Activated T-cell treated with anti-CD3 and anti-CD28 coated beads, Interleukin-2, amount 50 U/mL, for 72 hours (primary cell): ENCODE measurements around the gene PCID2. TPM values are rescaled to one million over a fixed set of nuclear protein-coding genes. Genes with fewer than 3 reads are reported as not detected.

Experiments used
- ATAC-seq, 2 donors: fragments of 150-1000 bp; cut with Tn5 transposase; replicated peaks in 1 of 2; 2 replicates each; pipeline ENCODE4 v1.10.0; 2021; ENCODE audit warnings: moderate library complexity in 2 of 2, mild to moderate bottlenecking in 1 of 2
- DNase-seq, 2 donors: peaks; one replicate each; pipeline ENCODE4 v3.0.0; 2021 to 2022; ENCODE audit warnings: mixed read lengths in 1 of 2
- H3K27ac Mint-ChIP-seq: one replicate; pipeline ENCODE4 v1.8.0; 2022; ENCODE audit warnings: mild to moderate bottlenecking, moderate library complexity, mixed read lengths
- H3K27me3 Mint-ChIP-seq: one replicate; pipeline ENCODE4 v1.8.0; 2022; ENCODE audit warnings: low read depth, mixed read lengths
- H3K36me3 Mint-ChIP-seq, 2 donors: one replicate each; pipeline ENCODE4 v1.8.0; 2022; ENCODE audit warnings: mixed read lengths in 2 of 2, mild to moderate bottlenecking in 1 of 2; ENCODE audit not compliant: insufficient read depth in 2 of 2
- H3K4me1 Mint-ChIP-seq: one replicate; pipeline ENCODE4 v1.8.0; 2022; ENCODE audit warnings: low read depth, mixed read lengths
- H3K4me3 Mint-ChIP-seq, 2 donors: one replicate each; pipeline ENCODE4 v1.8.0; 2022; ENCODE audit warnings: mild to moderate bottlenecking in 2 of 2, mixed read lengths in 2 of 2, moderate library complexity in 2 of 2
- H3K9me3 Mint-ChIP-seq, 2 donors: one replicate each; pipeline ENCODE4 v1.8.0; 2022; ENCODE audit warnings: mixed read lengths in 2 of 2
- total RNA-seq, 2 donors: library from RNA; stranded (reverse); gene quantifications; one replicate each; pipeline ENCODE4 v1.2.3, GENCODE V29; 2022

PCID2 gene
- total RNA-seq, 2 donors from 2014 or later, result 76.8 to 83.1 TPM

DNA sequence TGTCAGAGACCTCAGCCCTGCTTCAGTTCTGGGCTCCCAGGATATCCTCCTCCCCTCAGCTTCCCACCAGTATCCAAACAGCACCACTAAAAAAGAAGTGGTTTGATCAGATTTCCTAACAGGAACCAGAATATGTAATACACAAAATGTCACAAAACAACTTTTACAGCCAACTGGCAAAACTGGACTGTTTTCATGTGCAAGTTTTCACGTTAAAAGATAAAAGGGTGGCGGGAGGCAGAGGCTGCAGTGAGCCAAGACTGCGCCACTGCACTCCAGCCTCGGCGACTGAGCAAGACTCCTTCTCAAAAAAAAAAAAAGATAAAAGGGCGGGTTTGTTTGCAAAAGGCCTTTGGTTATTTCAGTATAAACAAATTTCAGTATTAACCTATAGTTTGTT, 13.1 kb downstream of the PCID2 start:
- no peak overlapping the region for H3K27ac Mint-ChIP-seq
- no peak for ATAC-seq
- H3K36me3 Mint-ChIP-seq, result peaks cover 5 to 11% of the 10 kb centered on the region in 2 donors
- no peak for DNase-seq
- H3K9me3 Mint-ChIP-seq, result no peaks in the 10 kb centered on the region
- H3K27me3 Mint-ChIP-seq, result no peaks in the 10 kb centered on the region
- no peaks in the 10 kb centered on the region for H3K4me1 Mint-ChIP-seq
- no peak overlapping the region for H3K4me3 Mint-ChIP-seq

GRCh38 chr13:113192902-113193301, 15.6 kb downstream of the PCID2 start:
- H3K9me3 Mint-ChIP-seq, result no peaks in the 10 kb centered on the region
- peaks cover 6% of the 10 kb centered on the region for H3K4me1 Mint-ChIP-seq
- H3K27ac Mint-ChIP-seq, result no peak overlapping the region
- ATAC-seq, result no peak
- H3K27me3 Mint-ChIP-seq, result no peaks in the 10 kb centered on the region
- no peak for DNase-seq
- H3K36me3 Mint-ChIP-seq, result peaks cover 11 to 30% of the 10 kb centered on the region in 2 donors
- H3K4me3 Mint-ChIP-seq, result no peak overlapping the region

- Mint-ChIP-seq H3K4me3 (no peak overlapping the region), H3K27me3 (no peaks in the 10 kb centered on the region), H3K36me3 (peaks cover 15 to 28% of the 10 kb centered on the region in 2 donors), H3K4me1 (peaks cover 13% of the 10 kb centered on the region), H3K27ac (no peak overlapping the region), H3K9me3 (no peaks in the 10 kb centered on the region)
- DNase-seq (no peak), ATAC-seq (no peak)
These were observed 16.2 kb downstream of the PCID2 start for GRCh38 chr13:113192279-113192678.

DNA sequence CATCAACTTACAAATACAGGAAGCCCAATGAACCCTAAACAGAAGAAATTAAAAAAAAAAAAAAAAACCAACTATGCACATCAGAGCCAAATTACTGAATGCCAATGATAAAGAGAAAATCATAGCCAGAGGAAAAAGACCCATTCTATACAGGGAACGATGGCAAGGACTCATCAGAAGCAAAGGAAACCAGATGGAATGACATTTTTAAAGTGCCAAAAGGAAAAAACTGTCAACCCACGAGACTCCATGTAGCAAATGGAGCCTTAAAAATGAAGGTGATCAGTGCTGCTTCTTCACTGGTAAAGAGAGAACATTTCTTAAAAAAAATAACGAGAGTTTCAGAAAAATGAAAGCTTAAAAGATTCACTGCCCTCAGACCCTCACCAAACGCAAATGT, 18.3 kb downstream of the PCID2 start:
- peaks cover 31% of the 10 kb centered on the region for H3K4me1 Mint-ChIP-seq
- H3K27me3 Mint-ChIP-seq, result no peaks in the 10 kb centered on the region
- ATAC-seq (no peak), DNase-seq (no peak)
- no peak overlapping the region for H3K4me3 Mint-ChIP-seq
- no peak overlapping the region for H3K27ac Mint-ChIP-seq
- no peaks in the 10 kb centered on the region for H3K9me3 Mint-ChIP-seq
- H3K36me3 Mint-ChIP-seq, result peaks cover 11 to 26% of the 10 kb centered on the region in 2 donors

DNA sequence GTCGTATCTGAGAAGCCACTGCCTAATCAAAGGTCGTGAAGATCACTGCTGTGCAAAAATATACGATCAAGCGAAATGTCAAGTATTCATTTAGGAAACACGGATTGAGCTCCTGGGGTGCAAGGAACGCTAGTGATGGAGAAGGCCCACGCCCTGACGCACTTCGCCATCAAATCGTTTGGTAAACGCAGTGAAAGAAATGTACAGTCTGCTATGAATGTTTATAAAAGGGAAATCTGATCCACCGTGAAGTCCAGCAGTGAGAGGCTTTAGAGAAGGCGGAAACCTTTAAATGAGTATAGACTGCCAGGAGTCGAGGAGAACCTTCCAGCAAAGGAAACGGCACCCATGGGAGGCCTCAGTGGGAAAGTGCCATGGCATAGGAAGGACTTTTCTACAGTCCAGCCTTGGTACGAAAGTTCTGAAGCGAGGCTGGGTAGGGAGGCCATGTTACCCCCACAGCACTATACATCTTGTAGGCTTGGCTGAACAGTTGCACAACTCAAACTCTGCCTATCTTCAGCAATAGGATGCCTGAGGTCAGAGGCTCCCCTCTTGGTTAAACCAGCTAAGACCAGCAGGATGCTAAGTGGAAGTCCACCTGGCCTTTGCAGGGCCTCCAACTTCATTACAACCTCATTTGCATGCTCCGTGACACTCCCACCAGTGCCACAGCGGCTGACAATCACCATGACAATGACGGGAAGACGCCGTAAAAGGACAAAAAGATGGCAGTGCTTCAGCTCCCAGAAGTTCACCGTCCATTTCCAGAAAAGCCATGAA, 20.4 kb downstream of the PCID2 start:
- Mint-ChIP-seq H3K4me3 (no peak overlapping the region), H3K4me1 (peaks cover 36% of the 10 kb centered on the region), H3K36me3 (peaks cover 14 to 31% of the 10 kb centered on the region in 2 donors), H3K27me3 (no peaks in the 10 kb centered on the region), H3K27ac (no peak overlapping the region), H3K9me3 (no peaks in the 10 kb centered on the region)
- no peak for ATAC-seq
- DNase-seq, result no peak

DNA sequence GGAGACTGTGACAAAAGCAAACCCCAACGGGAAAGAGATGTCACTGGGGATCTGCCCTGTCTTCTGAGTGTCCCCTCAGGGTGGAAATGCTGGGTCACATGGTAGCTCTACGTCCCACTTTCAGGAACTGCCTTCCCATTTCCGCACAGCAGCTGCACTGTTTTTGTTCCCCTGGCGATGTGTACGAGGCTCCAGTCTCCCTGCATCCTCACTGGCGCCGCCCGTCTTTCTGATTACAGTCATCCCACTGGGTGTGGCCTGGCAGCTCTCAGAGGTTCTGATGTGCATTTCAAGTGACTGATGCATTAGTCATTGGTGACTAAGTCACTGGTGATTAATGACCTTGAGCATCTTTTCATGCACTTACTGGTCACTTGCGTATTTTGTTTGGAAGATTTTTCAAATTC, 21.2 kb downstream of the PCID2 start:
- H3K36me3 Mint-ChIP-seq, result peaks cover 14 to 34% of the 10 kb centered on the region in 2 donors

GRCh38 chr13:113186061-113186900, 22.2 kb downstream of the PCID2 start:
- DNase-seq (no peak), ATAC-seq (peak; percentile 64 to 70)
- Mint-ChIP-seq H3K27ac (peak overlapping the region; percentile 84), H3K4me3 (peak overlapping the region; percentile 49 to 66), H3K36me3 (peaks cover 14 to 35% of the 10 kb centered on the region in 2 donors), H3K27me3 (no peaks in the 10 kb centered on the region), H3K4me1 (peaks cover 36% of the 10 kb centered on the region), H3K9me3 (no peaks in the 10 kb centered on the region)

More for the DNA sequence above, 21.2 kb downstream of the PCID2 start:
- Mint-ChIP-seq H3K4me3 (peak overlapping the region; percentile 53 to 57), H3K4me1 (peaks cover 36% of the 10 kb centered on the region), H3K27ac (peak overlapping the region; percentile 24), H3K27me3 (no peaks in the 10 kb centered on the region), H3K9me3 (no peaks in the 10 kb centered on the region)
- ATAC-seq, result peak; percentile 91 to 94
- peak; percentile 57 to 71 for DNase-seq

DNA sequence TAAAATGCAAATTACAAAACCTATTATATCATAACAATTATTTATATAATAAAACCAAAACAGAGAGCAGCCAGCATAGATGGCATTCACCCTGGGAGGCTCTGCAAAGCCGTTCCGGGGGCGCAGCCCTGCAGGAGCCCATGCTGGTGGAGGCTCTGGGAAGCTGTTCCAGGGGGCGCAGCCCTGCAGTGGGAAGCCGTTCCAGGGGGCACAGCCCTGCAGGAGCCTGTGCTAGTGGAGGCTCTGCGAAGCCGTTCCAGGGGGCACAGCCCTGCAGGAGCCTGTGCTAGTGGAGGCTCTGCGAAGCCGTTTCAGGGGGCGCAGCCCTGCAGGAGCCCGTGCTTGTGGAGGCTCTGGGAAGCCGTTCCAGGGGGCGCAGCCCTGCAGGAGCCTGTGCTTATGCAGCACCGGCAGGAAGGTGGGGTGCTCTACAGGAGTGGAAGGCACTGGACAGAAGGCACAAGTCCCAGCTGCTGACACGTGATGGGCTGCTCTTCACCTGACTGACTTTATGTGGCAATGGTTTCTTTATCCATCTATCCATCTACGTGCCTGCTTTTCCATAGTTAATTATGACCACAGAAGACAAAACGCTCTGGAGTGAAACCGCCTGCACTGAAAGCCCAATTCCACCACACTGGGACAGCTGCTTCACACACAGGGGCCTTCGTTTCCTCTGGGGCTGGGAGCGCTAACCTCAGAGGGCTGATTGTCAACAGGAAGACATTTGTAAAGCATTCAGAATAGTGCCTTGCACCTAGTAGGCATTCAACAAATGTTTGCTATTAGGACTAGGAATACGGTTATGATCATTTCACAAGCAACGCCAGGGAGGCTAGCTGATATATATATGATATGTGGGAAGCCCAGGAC, 23.7 kb downstream of the PCID2 start:
- H3K4me1 Mint-ChIP-seq, result peaks cover 36% of the 10 kb centered on the region
- H3K36me3 Mint-ChIP-seq, result peaks cover 16 to 37% of the 10 kb centered on the region in 2 donors
- no peak for DNase-seq
- no peaks in the 10 kb centered on the region for H3K9me3 Mint-ChIP-seq
- no peaks in the 10 kb centered on the region for H3K27me3 Mint-ChIP-seq
- H3K27ac Mint-ChIP-seq, result peak overlapping the region; percentile 87
- ATAC-seq, result no peak
- H3K4me3 Mint-ChIP-seq, result peak overlapping the region; percentile 52 to 62

DNA sequence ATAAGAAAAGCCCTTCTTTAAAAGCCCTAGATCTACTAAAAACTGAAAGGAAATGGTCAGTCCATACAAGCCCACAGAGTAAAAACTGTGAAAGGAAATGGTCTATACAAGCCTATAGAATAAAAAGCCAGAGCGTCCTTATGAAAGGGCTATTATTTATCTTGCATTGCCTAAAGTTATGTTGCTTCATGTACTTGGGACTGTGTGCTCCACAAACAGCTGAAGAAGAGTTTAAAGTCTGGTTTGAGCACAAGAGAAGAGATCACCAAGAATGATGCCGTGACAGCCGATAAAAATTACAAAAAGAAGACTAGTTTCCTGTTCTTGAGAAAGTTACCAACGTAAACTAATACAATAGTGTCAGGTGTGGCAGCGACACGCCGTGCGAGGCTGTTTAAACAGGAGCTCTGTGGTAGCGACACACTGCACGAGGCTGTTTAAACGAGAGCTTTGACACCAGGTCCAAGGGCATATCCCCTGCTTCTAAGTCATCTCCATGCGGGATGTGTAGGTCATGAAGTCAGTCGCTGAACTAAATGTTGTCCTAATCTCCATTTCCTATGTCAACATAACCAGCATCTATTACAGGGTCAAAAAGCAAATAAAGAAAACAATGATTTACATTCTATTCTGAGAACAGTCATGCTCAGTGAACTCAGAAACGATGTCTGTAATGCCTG, 24.9 kb downstream of the PCID2 start:
- Mint-ChIP-seq H3K4me3 (no peak overlapping the region), H3K36me3 (peaks cover 18 to 36% of the 10 kb centered on the region in 2 donors), H3K9me3 (no peaks in the 10 kb centered on the region), H3K4me1 (peaks cover 36% of the 10 kb centered on the region), H3K27me3 (no peaks in the 10 kb centered on the region), H3K27ac (no peak overlapping the region)
- ATAC-seq, result no peak
- DNase-seq, result no peak

DNA sequence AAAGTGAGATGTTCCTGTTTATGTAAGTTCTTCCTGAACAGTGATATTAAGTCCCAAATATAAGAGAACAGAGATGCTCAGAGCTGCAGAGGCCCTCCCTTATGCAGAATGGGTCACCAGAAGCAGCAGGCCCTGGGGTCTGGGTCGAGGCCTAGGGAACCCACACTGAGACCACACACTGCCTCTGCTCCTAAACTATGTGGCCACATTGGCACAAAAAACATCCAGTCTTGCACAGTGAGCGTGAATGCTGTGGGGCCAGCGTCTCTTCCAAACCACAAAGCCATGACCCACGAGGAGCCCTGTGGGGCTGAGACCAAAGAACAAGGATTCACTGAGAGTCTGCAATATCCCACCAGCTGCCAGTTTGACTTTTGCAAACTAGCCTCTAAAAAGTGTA, 26.4 kb downstream of the PCID2 start:
- Mint-ChIP-seq H3K27ac (peak overlapping the region; percentile 54), H3K36me3 (peaks cover 9 to 36% of the 10 kb centered on the region in 2 donors), H3K9me3 (no peaks in the 10 kb centered on the region), H3K4me1 (peaks cover 21% of the 10 kb centered on the region), H3K27me3 (no peaks in the 10 kb centered on the region), H3K4me3 (no peak overlapping the region)
- DNase-seq (no peak), ATAC-seq (no peak)

DNA sequence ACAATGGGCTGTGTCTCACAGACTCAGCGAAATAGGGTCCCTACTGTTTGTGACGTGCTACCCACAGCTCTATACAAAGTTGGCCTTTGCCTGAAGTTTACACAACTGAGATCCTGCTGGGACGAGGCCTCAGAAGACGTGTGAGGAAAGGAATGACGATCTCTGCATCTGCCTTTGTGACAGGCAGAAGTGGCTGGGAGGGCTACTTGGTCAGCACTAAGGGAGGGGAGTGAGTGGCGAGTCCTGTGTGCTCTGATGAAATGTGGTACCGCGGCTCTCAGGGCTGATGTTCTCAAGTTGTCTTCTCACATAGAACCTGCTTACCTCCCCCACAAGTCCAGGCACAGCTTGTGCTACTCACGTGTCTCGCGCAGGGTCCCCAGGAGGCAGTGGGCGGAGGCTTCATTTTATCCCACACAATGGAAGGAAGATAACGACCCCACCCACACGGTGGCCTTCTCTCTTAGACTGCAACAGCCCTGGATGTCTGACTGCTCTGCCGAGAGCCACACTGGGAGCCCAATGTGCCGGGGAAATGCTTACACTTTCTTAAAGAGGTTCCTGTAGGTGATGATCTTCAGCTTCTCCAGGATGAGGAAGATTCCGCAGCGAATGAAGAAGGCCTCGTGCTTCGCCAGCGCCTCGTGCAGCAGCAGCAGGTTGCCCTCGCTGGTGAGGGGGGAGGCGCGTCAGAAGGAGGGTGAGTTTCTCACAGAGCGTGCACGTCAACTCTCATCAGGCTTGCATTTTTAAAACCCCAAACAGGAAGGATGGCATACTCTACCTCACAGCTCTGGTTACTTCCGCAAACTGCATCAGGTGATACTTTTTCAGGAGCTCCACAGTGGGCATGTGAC, 28.9 kb downstream of the PCID2 start:
- Mint-ChIP-seq H3K4me1 (peaks cover 6% of the 10 kb centered on the region), H3K9me3 (no peaks in the 10 kb centered on the region), H3K27me3 (no peaks in the 10 kb centered on the region), H3K4me3 (no peak overlapping the region), H3K36me3 (peaks cover 11 to 46% of the 10 kb centered on the region in 2 donors), H3K27ac (no peak overlapping the region)
- no peak for DNase-seq
- ATAC-seq, result no peak

- no peaks in the 10 kb centered on the region for H3K27me3 Mint-ChIP-seq
- H3K36me3 Mint-ChIP-seq, result peaks cover 11 to 50% of the 10 kb centered on the region in 2 donors
- H3K4me3 Mint-ChIP-seq, result no peak overlapping the region
- H3K27ac Mint-ChIP-seq, result no peak overlapping the region
- peaks cover 6% of the 10 kb centered on the region for H3K4me1 Mint-ChIP-seq
- ATAC-seq (no peak), DNase-seq (no peak)
- no peaks in the 10 kb centered on the region for H3K9me3 Mint-ChIP-seq
These were observed 29.6 kb downstream of the PCID2 start for GRCh38 chr13:113178896-113179167.
